NK-92 treated with Interleukin-12 subunit alpha and Interleukin-12 subunit beta, amount 100 ng/mL, for 24 hours (cell line): Measurements from ENCODE around the gene LRSAM1.

Experiments used
- DNase-seq: peaks from one replicate; lab custom pipeline; 2025; lab: John Stamatoyannopoulos, UW

LRSAM1 gene

GRCh38 chr9:127550751-127551150 is 99.4 kb downstream of the LRSAM1 start:
- no peak for DNase-seq
